ENCODE results near the gene SSR2.
A peak's percentile ranks its signal among the peaks of the same experiment; 100 is the strongest.

SSR2 gene

GRCh38 chr1:156054500-156055280 is 33.9 kb upstream of the SSR2 start, which contains the start of gene LAMTOR2:
Gene LAMTOR2, plus strand, starts transcription at chr1:156054782. Its CDS starts 108 bp downstream, at chr1:156054890.
- no peak for TF ChIP-seq CTCF (IDR thresholded peaks at IDR 0.05; ENCODE audit: low read depth, low read length)
- DNase-seq (ENCODE audit: low read depth, low spot score): peak; percentile 97
- in situ Hi-C loops (cut with HindIII; ENCODE audit: low sequenced_read_pairs): no loop called here
- peak within 1 kb of the TSS; percentile 60 for H3K4me3 ChIP-seq (ENCODE audit: low read depth, low read length)

GRCh38 chr1:156053768-156054499 is 33.2 kb upstream of the SSR2 start, which contains the start of gene UBQLN4:
Gene UBQLN4, minus strand, starts transcription at chr1:156053798. Its CDS starts 97 bp downstream, at chr1:156053701.
- in situ Hi-C loops (cut with HindIII; ENCODE audit: low sequenced_read_pairs): no loop called here
- DNase-seq (ENCODE audit: low read depth, low spot score): peak; percentile 88
- H3K4me3 ChIP-seq (ENCODE audit: low read depth, low read length): peak within 1 kb of the TSS; percentile 77
- TF ChIP-seq CTCF (IDR thresholded peaks at IDR 0.05; ENCODE audit: low read depth, low read length): peak; percentile 49

- peak overlapping the region; percentile 77 for H3K4me3 ChIP-seq (ENCODE audit: low read depth, low read length)
- peak; percentile 72 for DNase-seq (ENCODE audit: low read depth, low spot score)
- peak; percentile 53 for TF ChIP-seq CTCF (IDR thresholded peaks at IDR 0.05; ENCODE audit: low read depth, low read length)
- in situ Hi-C loops (cut with HindIII; ENCODE audit: low sequenced_read_pairs): no loop called here
These were observed 32.4 kb upstream of the SSR2 start for GRCh38 chr1:156052862-156053767.

- no peak for DNase-seq (ENCODE audit: low read depth, low spot score)
- no peak overlapping the region for H3K4me3 ChIP-seq (ENCODE audit: low read depth, low read length)
- no peak for TF ChIP-seq CTCF (IDR thresholded peaks at IDR 0.05; ENCODE audit: low read depth, low read length)
- in situ Hi-C loops (cut with HindIII; ENCODE audit: low sequenced_read_pairs): no loop called here
These were observed 30.4 kb upstream of the SSR2 start for GRCh38 chr1:156051011-156051725.

GRCh38 chr1:156050376-156050775 is 29.6 kb upstream of the SSR2 start:
- in situ Hi-C loops (cut with HindIII; ENCODE audit: low sequenced_read_pairs): no loop called here
- no peak overlapping the region for H3K4me3 ChIP-seq (ENCODE audit: low read depth, low read length)
- TF ChIP-seq CTCF (IDR thresholded peaks at IDR 0.05; ENCODE audit: low read depth, low read length): no peak
- no peak for DNase-seq (ENCODE audit: low read depth, low spot score)
